ENCODE results near the gene CHD6. TPM values are rescaled to one million over a fixed set of nuclear protein-coding genes. Genes with fewer than 3 reads are reported as not detected.

The CHD6 gene
- total and polyA plus RNA-seq, 12 donors: 9.2 to 56.8 (median 41.7) TPM

DNA sequence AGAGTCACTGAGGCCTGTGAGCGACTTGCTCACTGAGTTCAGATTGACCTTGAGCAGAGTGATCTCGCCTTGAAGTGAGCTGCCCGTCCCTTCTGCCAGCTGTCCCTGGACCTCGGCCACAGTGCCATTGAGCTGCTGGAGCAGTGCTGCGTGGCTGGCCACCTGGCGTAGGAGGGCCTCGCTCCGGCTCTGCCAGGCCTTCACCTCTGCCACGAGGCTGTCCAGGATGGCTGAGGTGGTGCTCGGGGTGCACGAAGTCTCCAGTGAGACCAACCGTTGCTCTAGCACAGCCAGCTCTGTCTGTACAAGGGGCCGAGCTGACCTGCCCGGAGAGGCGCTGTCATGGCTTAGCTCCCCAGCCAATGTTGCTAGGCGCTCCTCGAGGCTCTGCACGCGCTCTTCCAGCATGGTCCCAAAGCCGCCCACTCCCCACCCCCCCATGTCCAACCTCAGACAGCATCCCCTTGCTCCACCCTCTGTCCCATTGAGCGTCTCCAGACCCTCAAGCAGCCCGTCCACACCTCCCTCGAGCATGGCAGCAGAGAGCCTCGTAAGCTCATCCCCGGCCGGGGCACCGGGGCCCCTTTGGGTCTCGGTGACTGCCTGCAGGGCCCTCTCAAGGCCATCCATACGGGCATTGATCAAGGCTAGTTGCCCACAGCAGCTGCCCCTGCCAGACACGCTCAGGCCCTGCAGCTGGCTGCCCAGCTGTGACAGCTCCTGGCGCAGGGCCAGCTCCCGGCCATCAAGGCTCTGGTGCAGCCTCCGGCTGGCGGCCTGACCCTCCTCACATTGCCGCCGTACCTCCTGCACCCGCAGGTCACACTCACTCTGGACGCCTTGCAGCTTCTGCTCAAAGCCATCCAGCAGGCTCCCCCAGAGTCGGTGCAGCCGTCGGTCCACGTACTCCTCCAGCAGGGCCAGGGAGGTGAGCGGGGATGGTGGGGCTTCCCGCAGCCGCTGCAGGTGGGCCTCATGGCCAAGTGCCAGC, 256.1 kb downstream of the CHD6 start:
- no peaks in the 10 kb centered on the region for H3K36me3 ChIP-seq (replicated peaks in 1 of 2)
- WGBS, 4 donors: 59 to 87% (median 62%) methylated on average over 16 to 45 of the region's 45 CpGs
- peaks cover 10% of the 10 kb centered on the region for H3K27me3 ChIP-seq
- H3K4me3 ChIP-seq: no peak overlapping the region
- no peaks in the 10 kb centered on the region for H3K9me3 ChIP-seq (replicated peaks in 1 of 3)
- no peak overlapping the region for H3K27ac ChIP-seq
- intact Hi-C loops (cut with DNase I): no loop called here
- TF ChIP-seq, protein P1, sequence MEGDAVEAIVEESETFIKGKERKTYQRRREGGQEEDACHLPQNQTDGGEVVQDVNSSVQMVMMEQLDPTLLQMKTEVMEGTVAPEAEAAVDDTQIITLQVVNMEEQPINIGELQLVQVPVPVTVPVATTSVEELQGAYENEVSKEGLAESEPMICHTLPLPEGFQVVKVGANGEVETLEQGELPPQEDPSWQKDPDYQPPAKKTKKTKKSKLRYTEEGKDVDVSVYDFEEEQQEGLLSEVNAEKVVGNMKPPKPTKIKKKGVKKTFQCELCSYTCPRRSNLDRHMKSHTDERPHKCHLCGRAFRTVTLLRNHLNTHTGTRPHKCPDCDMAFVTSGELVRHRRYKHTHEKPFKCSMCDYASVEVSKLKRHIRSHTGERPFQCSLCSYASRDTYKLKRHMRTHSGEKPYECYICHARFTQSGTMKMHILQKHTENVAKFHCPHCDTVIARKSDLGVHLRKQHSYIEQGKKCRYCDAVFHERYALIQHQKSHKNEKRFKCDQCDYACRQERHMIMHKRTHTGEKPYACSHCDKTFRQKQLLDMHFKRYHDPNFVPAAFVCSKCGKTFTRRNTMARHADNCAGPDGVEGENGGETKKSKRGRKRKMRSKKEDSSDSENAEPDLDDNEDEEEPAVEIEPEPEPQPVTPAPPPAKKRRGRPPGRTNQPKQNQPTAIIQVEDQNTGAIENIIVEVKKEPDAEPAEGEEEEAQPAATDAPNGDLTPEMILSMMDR (IDR thresholded peaks at IDR 0.05): no peak
- TF ChIP-seq POLR2A (IDR thresholded peaks at IDR 0.05): no peak
- DNase-seq: peak; percentile 38 to 79 (median 67)
- no peaks in the 10 kb centered on the region for H3K4me1 ChIP-seq (replicated peaks in 1 of 2)

DNA sequence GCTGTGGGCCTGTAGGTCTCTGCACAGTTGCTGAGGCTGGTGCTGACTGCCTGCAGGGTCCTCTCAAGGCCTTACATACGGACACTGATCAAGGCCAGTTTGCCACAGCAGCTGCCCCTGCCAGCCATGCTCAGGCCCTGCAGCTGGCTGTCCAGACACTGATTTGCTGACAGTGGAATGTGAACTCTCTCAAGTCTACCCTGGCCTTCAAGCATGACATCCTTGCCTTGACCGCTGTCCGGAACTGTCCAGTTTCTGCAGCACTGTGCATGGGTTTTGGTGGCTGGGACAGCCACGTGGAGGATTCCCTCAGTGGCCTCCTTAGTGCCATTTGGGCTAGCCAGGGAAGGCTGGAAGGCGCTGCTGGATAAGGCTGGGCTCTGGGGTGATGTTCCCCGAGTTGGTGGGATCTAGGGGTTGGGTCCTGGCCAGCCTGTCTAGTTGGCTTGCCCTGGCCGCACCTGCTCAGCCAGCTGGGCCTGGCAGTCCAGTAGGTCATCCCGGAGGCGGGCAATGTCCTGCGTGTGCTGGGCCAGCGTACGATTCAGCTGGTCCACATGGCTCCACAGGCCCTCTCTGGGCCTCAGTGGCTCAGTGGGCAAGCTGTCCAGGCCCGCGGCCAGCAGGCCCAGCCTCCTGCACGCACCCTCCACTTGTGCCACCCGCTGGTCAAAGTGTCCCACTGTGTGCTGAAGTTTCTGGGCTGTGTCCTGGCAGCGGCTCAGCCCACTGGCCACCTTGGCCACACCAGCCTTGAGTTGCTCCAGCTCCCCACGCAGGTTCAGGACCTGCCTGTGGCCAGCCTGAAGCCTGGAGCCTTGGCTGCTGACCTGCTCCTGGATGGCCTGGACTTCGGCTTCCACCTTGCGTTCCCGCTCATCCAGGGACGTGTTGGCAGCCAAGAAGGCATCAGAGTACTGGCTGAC, 257.1 kb downstream of the CHD6 start:
- H3K4me1 ChIP-seq (replicated peaks in 1 of 2): no peaks in the 10 kb centered on the region
- TF ChIP-seq POLR2A (IDR thresholded peaks at IDR 0.05): no peak
- TF ChIP-seq, protein P1 (IDR thresholded peaks at IDR 0.05): no peak
- no peaks in the 10 kb centered on the region for H3K9me3 ChIP-seq (replicated peaks in 1 of 3)
- no peaks in the 10 kb centered on the region for H3K36me3 ChIP-seq (replicated peaks in 1 of 2)
- peaks cover 7% of the 10 kb centered on the region for H3K27me3 ChIP-seq
- no peak for DNase-seq
- no peak overlapping the region for H3K27ac ChIP-seq
- H3K4me3 ChIP-seq: no peak overlapping the region
- intact Hi-C loops (cut with DNase I): no loop called here
- WGBS, 4 donors: 66 to 85% (median 79%) methylated on average over 11 to 22 of the region's 22 CpGs; no CpG with 5 or more reads in 1 of the 4 donors

GRCh38 chr20:41359541-41360011, 258.6 kb downstream of the CHD6 start:
- no peak overlapping the region for H3K27ac ChIP-seq
- TF ChIP-seq, protein P1 (IDR thresholded peaks at IDR 0.05): no peak
- no peak for TF ChIP-seq POLR2A (IDR thresholded peaks at IDR 0.05)
- WGBS, 4 donors: 88 to 94% (median 92%) methylated on average over 2 to 9 of the region's 9 CpGs
- no peak for DNase-seq
- H3K9me3 ChIP-seq (replicated peaks in 1 of 3): no peaks in the 10 kb centered on the region
- H3K36me3 ChIP-seq (replicated peaks in 1 of 2): no peaks in the 10 kb centered on the region
- H3K4me3 ChIP-seq: no peak overlapping the region
- intact Hi-C loops (cut with DNase I): no loop called here
- H3K4me1 ChIP-seq (replicated peaks in 1 of 2): no peaks in the 10 kb centered on the region
- no peaks in the 10 kb centered on the region for H3K27me3 ChIP-seq

DNA sequence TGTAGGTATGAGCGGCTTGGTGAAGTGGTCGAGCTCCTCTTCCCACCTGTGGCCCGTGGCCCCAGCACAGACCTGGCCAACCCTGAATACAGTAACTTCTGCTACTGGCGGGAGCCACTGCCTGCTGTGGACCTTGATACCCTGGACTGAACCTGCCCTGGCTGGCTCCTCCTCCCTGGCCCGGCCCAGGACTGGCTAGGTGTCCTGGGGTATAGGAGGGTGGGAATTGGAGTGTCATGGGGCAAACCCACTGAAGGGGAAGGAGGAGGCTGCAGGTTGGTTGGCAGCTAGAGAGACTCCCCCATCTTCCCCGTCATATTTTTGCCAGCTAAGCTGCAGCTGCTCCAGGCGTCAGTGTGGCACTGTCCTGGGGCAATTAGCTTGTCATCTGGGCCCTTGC, 259.5 kb downstream of the CHD6 start:
- 90 to 97% (median 93%) methylated on average over 2 to 7 of the region's 7 CpGs for WGBS, 4 donors
- DNase-seq: no peak
- Histone ChIP-seq H3K9me3 (replicated peaks in 1 of 3) (no peaks in the 10 kb centered on the region), H3K4me1 (replicated peaks in 1 of 2) (no peaks in the 10 kb centered on the region), H3K4me3 (no peak overlapping the region), H3K27me3 (no peaks in the 10 kb centered on the region), H3K36me3 (replicated peaks in 1 of 2) (no peaks in the 10 kb centered on the region), H3K27ac (no peak overlapping the region)
- intact Hi-C loops (cut with DNase I): no loop called here
- TF ChIP-seq, protein P1 (IDR thresholded peaks at IDR 0.05): no peak
- TF ChIP-seq POLR2A (IDR thresholded peaks at IDR 0.05): no peak

Data from adrenal gland (tissue), 12 donors.